ENCODE measurements around the gene SDK2.

DNA sequence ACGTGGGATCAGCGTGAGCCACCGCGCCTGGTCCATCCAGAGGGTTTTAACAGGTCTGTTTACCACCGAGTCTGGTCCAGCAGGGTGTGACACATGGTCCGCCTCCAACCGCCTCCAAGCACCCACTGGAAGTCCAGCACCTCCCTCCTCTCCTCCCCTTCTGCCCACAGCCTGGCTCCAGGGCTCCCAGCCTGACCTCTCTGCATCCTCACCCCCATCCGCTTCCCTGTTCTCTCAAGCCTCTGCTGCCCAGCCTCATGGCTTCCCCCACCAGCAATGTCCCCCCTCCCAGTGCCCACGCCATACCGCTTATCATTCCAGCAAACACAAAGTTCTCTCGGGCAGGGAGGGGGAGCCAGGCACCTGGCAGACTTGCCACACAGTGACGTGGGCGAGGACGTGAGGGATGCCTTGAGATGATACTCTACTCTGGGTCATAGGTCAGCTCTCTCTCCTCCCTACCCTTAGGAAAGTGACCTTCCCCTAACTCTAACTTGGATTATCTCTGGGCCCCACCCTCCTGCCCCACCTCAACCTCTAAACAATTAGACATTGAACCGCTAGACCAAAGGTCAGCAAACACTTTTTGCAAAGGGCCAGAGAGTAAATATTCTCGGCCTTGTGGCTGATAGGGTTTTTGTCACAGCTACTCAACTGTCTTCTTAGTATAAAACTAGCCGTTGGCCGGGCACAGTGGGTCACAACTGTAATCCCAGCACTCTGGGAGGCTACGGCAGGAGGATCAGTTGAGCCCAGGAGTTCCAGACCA is 355.5 kb downstream of the SDK2 start:
- TF ChIP-seq, protein P1, sequence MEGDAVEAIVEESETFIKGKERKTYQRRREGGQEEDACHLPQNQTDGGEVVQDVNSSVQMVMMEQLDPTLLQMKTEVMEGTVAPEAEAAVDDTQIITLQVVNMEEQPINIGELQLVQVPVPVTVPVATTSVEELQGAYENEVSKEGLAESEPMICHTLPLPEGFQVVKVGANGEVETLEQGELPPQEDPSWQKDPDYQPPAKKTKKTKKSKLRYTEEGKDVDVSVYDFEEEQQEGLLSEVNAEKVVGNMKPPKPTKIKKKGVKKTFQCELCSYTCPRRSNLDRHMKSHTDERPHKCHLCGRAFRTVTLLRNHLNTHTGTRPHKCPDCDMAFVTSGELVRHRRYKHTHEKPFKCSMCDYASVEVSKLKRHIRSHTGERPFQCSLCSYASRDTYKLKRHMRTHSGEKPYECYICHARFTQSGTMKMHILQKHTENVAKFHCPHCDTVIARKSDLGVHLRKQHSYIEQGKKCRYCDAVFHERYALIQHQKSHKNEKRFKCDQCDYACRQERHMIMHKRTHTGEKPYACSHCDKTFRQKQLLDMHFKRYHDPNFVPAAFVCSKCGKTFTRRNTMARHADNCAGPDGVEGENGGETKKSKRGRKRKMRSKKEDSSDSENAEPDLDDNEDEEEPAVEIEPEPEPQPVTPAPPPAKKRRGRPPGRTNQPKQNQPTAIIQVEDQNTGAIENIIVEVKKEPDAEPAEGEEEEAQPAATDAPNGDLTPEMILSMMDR (IDR thresholded peaks at IDR 0.05), result peak in 1 of 6 experiments; percentile 32
- TF ChIP-seq POLR2A (IDR thresholded peaks at IDR 0.05), result peak in 1 of 2 donors; percentile 7

Measured in Peyer's patch (tissue), 4 donors.